ENCODE data around the gene RAB3C. TPM values are rescaled to one million over a fixed set of nuclear protein-coding genes. Genes with fewer than 3 reads are reported as not detected.

The RAB3C gene
- total RNA-seq, 1 experiment from 2014 or later, result 13.3 TPM

- CTCF ChIA-PET, result no interaction called here
- Mint-ChIP-seq H3K36me3 (no peaks in the 10 kb centered on the region), H3K4me3 (no peak overlapping the region), H3K27me3 (ENCODE audit: low read depth) (no peaks in the 10 kb centered on the region), H3K27ac (no peak overlapping the region), H3K9me3 (no peaks in the 10 kb centered on the region), H3K4me1 (no peaks in the 10 kb centered on the region)
- DNase-seq (ENCODE audit: low spot score) (no peak), ATAC-seq (no peak)
- TF ChIP-seq, protein P1, sequence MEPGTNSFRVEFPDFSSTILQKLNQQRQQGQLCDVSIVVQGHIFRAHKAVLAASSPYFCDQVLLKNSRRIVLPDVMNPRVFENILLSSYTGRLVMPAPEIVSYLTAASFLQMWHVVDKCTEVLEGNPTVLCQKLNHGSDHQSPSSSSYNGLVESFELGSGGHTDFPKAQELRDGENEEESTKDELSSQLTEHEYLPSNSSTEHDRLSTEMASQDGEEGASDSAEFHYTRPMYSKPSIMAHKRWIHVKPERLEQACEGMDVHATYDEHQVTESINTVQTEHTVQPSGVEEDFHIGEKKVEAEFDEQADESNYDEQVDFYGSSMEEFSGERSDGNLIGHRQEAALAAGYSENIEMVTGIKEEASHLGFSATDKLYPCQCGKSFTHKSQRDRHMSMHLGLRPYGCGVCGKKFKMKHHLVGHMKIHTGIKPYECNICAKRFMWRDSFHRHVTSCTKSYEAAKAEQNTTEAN (CRISPR knock-in tag; IDR thresholded peaks at IDR 0.05), result no peak
- TF ChIP-seq, protein P2, sequence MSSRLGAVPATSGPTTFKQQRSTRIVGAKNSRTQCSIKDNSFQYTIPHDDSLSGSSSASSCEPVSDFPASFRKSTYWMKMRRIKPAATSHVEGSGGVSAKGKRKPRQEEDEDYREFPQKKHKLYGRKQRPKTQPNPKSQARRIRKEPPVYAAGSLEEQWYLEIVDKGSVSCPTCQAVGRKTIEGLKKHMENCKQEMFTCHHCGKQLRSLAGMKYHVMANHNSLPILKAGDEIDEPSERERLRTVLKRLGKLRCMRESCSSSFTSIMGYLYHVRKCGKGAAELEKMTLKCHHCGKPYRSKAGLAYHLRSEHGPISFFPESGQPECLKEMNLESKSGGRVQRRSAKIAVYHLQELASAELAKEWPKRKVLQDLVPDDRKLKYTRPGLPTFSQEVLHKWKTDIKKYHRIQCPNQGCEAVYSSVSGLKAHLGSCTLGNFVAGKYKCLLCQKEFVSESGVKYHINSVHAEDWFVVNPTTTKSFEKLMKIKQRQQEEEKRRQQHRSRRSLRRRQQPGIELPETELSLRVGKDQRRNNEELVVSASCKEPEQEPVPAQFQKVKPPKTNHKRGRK (CRISPR knock-in tag; IDR thresholded peaks at IDR 0.05; ENCODE audit: borderline replicate concordance), result no peak
- TF ChIP-seq ZSCAN18 (CRISPR knock-in tag; IDR thresholded peaks at IDR 0.05), result no peak
- TF ChIP-seq ESRRA (CRISPR knock-in tag; IDR thresholded peaks at IDR 0.05; ENCODE audit: borderline replicate concordance), result no peak
- no peak for TF ChIP-seq TP53 (CRISPR knock-in tag; IDR thresholded peaks at IDR 0.05)
- TF ChIP-seq GABPB1 (CRISPR knock-in tag; IDR thresholded peaks at IDR 0.05), result no peak
- no peak for TF ChIP-seq ZNF121 (CRISPR knock-in tag; IDR thresholded peaks at IDR 0.05)
- TF ChIP-seq STAT6 (CRISPR knock-in tag; conservative IDR thresholded peaks at IDR 0.05; ENCODE audit: low read depth), result no peak
- TF ChIP-seq, protein P3, sequence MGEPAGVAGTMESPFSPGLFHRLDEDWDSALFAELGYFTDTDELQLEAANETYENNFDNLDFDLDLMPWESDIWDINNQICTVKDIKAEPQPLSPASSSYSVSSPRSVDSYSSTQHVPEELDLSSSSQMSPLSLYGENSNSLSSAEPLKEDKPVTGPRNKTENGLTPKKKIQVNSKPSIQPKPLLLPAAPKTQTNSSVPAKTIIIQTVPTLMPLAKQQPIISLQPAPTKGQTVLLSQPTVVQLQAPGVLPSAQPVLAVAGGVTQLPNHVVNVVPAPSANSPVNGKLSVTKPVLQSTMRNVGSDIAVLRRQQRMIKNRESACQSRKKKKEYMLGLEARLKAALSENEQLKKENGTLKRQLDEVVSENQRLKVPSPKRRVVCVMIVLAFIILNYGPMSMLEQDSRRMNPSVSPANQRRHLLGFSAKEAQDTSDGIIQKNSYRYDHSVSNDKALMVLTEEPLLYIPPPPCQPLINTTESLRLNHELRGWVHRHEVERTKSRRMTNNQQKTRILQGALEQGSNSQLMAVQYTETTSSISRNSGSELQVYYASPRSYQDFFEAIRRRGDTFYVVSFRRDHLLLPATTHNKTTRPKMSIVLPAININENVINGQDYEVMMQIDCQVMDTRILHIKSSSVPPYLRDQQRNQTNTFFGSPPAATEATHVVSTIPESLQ (CRISPR knock-in tag; IDR thresholded peaks at IDR 0.05), result no peak
- TF ChIP-seq TCF7 (CRISPR knock-in tag; IDR thresholded peaks at IDR 0.05; ENCODE audit: low read depth), result no peak
- TF ChIP-seq ELF4 (CRISPR knock-in tag; IDR thresholded peaks at IDR 0.05; ENCODE audit: low read depth), result no peak
- TF ChIP-seq TEAD4 (CRISPR knock-in tag; IDR thresholded peaks at IDR 0.05), result no peak
- no peak for TF ChIP-seq CREM (CRISPR knock-in tag; IDR thresholded peaks at IDR 0.05)
- TF ChIP-seq ZNF281 (CRISPR knock-in tag; IDR thresholded peaks at IDR 0.05), result no peak
- no peak for TF ChIP-seq ZNF232 (CRISPR knock-in tag; IDR thresholded peaks at IDR 0.05)
- no peak for TF ChIP-seq ZNF671 (CRISPR knock-in tag; IDR thresholded peaks at IDR 0.05)
- no peak for TF ChIP-seq CREB1 (CRISPR knock-in tag; IDR thresholded peaks at IDR 0.05)
- no peak for TF ChIP-seq TEAD1 (CRISPR knock-in tag; IDR thresholded peaks at IDR 0.05)
- POLR2A ChIA-PET, result no interaction called here
These were observed 187.3 kb downstream of the RAB3C start for GRCh38 chr5:58770136-58770535.
